G401 (cell line): ENCODE results near the gene SSRP1. TPM values are rescaled to one million over a fixed set of nuclear protein-coding genes. Genes with fewer than 3 reads are reported as not detected.
"Not testable (repeated sequence)": the region's sequence is repeated elsewhere in the genome, so short reads cannot be mapped to it uniquely, and the experiment has no call there.

ENCODE experiments used
- DNase-seq: peaks from one replicate; pipeline ENCODE4 v3.0.0-alpha.2; 2015; ENCODE audit warnings: low spot score
- in situ Hi-C: cut with HindIII; loops from 2 replicates; pipeline ENCODE4 v1.10.0; 2016; ENCODE audit warnings: low sequenced_read_pairs, mixed read lengths
- total RNA-seq: library from RNA; depleted of rRNA; stranded (reverse); fragments of >200 nt; shearing (Covaris generic); gene quantifications from 2 replicates; pipeline ENCODE4 v1.2.3, GENCODE V29; 2014

Gene SSRP1
- total RNA-seq, 1 experiment from 2014 or later: 208 TPM

- DNase-seq, in situ Hi-C loops: not testable (repeated sequence)
These were observed 25.7 kb upstream of the SSRP1 start for GRCh38 chr11:57361420-57361819.

GRCh38 chr11:57360991-57361390 is 25.3 kb upstream of the SSRP1 start:
- in situ Hi-C loops: no loop called here
- DNase-seq: no peak

- in situ Hi-C loops: no loop called here
- DNase-seq: no peak
These were observed 24.4 kb upstream of the SSRP1 start for GRCh38 chr11:57359896-57360690.

GRCh38 chr11:57359396-57359795 is 23.7 kb upstream of the SSRP1 start:
- DNase-seq: no peak
- in situ Hi-C loops: no loop called here

GRCh38 chr11:57358991-57359390 is 23.3 kb upstream of the SSRP1 start:
- in situ Hi-C loops: no loop called here
- no peak for DNase-seq

- in situ Hi-C loops: no loop called here
- no peak for DNase-seq
These were observed 22.9 kb upstream of the SSRP1 start for GRCh38 chr11:57358543-57358961.

- in situ Hi-C loops: no loop called here
These were observed 22.2 kb upstream of the SSRP1 start for GRCh38 chr11:57357856-57358255.

GRCh38 chr11:57357310-57357709 is 21.6 kb upstream of the SSRP1 start:
- DNase-seq: no peak
- in situ Hi-C loops: no loop called here

More at GRCh38 chr11:57357856-57358255, 22.2 kb upstream of the SSRP1 start:
- no peak for DNase-seq

- in situ Hi-C loops: no loop called here
- DNase-seq: no peak
These were observed 20.6 kb upstream of the SSRP1 start for GRCh38 chr11:57356268-57356667.

GRCh38 chr11:57354699-57355098 is 19.0 kb upstream of the SSRP1 start:
- in situ Hi-C loops: no loop called here

GRCh38 chr11:57353852-57354251 is 18.2 kb upstream of the SSRP1 start:
- in situ Hi-C loops: no loop called here
- no peak for DNase-seq

More at GRCh38 chr11:57354699-57355098, 19.0 kb upstream of the SSRP1 start:
- no peak for DNase-seq

- in situ Hi-C loops: no loop called here
- DNase-seq: no peak
These were observed 17.8 kb upstream of the SSRP1 start for GRCh38 chr11:57353446-57353845.

- no peak for DNase-seq
- in situ Hi-C loops: no loop called here
These were observed 17.3 kb upstream of the SSRP1 start for GRCh38 chr11:57353036-57353435.

GRCh38 chr11:57349491-57350274 is 14.0 kb upstream of the SSRP1 start:
- DNase-seq: peak; percentile 47
- in situ Hi-C loops: no loop called here

- no peak for DNase-seq
- in situ Hi-C loops: no loop called here
These were observed 13.1 kb upstream of the SSRP1 start for GRCh38 chr11:57348636-57349313.

GRCh38 chr11:57348052-57348451 is 12.4 kb upstream of the SSRP1 start:
- DNase-seq: no peak
- in situ Hi-C loops: no loop called here

- no peak for DNase-seq
- in situ Hi-C loops: no loop called here
These were observed 11.6 kb upstream of the SSRP1 start for GRCh38 chr11:57347336-57347735.

- DNase-seq: peak; percentile 85
- in situ Hi-C loops: no loop called here
These were observed 10.0 kb upstream of the SSRP1 start for GRCh38 chr11:57345555-57346211.

GRCh38 chr11:57344826-57345225 is 9.1 kb upstream of the SSRP1 start:
- DNase-seq: no peak
- in situ Hi-C loops: no loop called here
